Adrenal gland (tissue), 12 donors: Measurements from ENCODE around the gene CRAT. TPM values are rescaled to one million over a fixed set of nuclear protein-coding genes. Genes with fewer than 3 reads are reported as not detected.

Source experiments
- DNase-seq, 7 donors: peaks; one replicate each; pipeline ENCODE4 v3.0.0-alpha.2; 2019 to 2020
- H3K27ac ChIP-seq, 5 donors: fragments of 200-600 bp; sonication (generic) in 4 of 5; 1 replicate in 3 of 5; 2 replicates in 2 of 5; pipeline versions ENCODE4 v1.5.1 to v1.8.0; 2016 to 2020; ENCODE audit warnings: mild to moderate bottlenecking in 1 of 5
- H3K27me3 ChIP-seq: fragments of 200-600 bp; 2 replicates; pipeline ENCODE4 v1.8.0; 2021
- H3K36me3 ChIP-seq, 2 donors: fragments of 200-600 bp; replicated peaks in 1 of 2; 1 replicate in 1 of 2; 2 replicates in 1 of 2; pipeline versions ENCODE4 v1.5.1 to v1.8.0; 2018 to 2022
- H3K4me1 ChIP-seq, 2 donors: fragments of 200-600 bp; replicated peaks in 1 of 2; 1 replicate in 1 of 2; 2 replicates in 1 of 2; pipeline versions ENCODE4 v1.5.1 to v1.8.0; 2018 to 2021
- H3K4me3 ChIP-seq, 4 donors: fragments of 200-600 bp; sonication (generic) in 3 of 4; one replicate each; pipeline ENCODE4 v1.5.1; 2016 to 2018
- H3K9me3 ChIP-seq, 3 donors: fragments of 200-600 bp; sonication (generic) in 1 of 3; replicated peaks in 1 of 3; 1 replicate in 2 of 3; 2 replicates in 1 of 3; pipeline versions ENCODE4 v1.5.1 to v1.8.0; 2016 to 2021
- CTCF ChIP-seq, 6 experiments: fragments of 450-650 bp in 4 of 6; fragments of 200-600 bp in 2 of 6; sonication (generic) in 1 of 6; IDR thresholded peaks; 1 replicate in 5 of 6; 2 replicates in 1 of 6; pipeline versions ENCODE4 v1.5.1 to v1.8.0; 2016 to 2021; ENCODE audit warnings: antibody characterized with exemption in 6 of 6, mild to moderate bottlenecking in 2 of 6, moderate library complexity in 1 of 6
- POLR2A ChIP-seq, 2 donors: fragments of 450-650 bp; IDR thresholded peaks; one replicate each; pipeline ENCODE4 v1.6.1; 2017; ENCODE audit warnings: antibody characterized with exemption in 2 of 2, mild to moderate bottlenecking in 2 of 2, moderate library complexity in 1 of 2
- WGBS, 4 donors: extraction: QIAGEN DNeasy Blood & Tissue Kit in 2 of 4; methylation state at CpG; one replicate each; pipeline versions ENCODE4 v1.1.5 to v1.1.7; 2013 to 2017; 5-methylcytosine and 5-hydroxymethylcytosine counted together
- intact Hi-C, 2 donors: fragments of 100-400 bp; cut with DNase I; formaldehyde crosslinking; loops; one replicate each; pipeline versions ENCODE4 v1.14.1 to v1.15.0; 2022 to 2023
- polyA plus RNA-seq, 3 donors: library from polyadenylated mRNA; stranded (reverse); fragments of 200-250 nt in 2 of 3; fragments of 350-450 nt in 1 of 3; fragmentation: Illumina TruSeq in 1 of 3; extraction: RNeasy Lipid Tissue Mini Kit (QIAGEN cat#74804) in 1 of 3; gene quantifications; one replicate each; pipeline ENCODE4 v1.2.3, GENCODE V29; 2013 to 2014
- total RNA-seq, 9 donors: library from RNA; depleted of rRNA in 4 of 9; stranded (reverse); fragments of >200 nt in 4 of 9; fragments of 120-200 nt in 1 of 9; fragmentation: NEBNext Ultra II Directional in 1 of 9; extraction: Animal tissue kit (Norgen Biotek cat#: 25700) in 1 of 9; gene quantifications; one replicate each; pipeline versions ENCODE4 v1.1.0 to v1.2.4, GENCODE V29; 2013 to 2023
- donor health status: healthy with polysubstance abuse.
- donor health status: Bipolar disorder and iron deficiency.
- donor health status: DM: yes; HTN: yes; CAD: no.
- donor health status: DM: no; HTN: no; CAD: no.
- donor health status: DM: no; HTN: no; CAD: no.
- donor health status: DM: yes; HTN: yes; CAD: no.

The CRAT gene
- total and polyA plus RNA-seq, 12 donors: 26.8 to 144 (median 91.2) TPM

GRCh38 chr9:129107651-129108050 lies 2.9 kb downstream of the CRAT start:
- no peaks in the 10 kb centered on the region for H3K27me3 ChIP-seq
- TF ChIP-seq CTCF (IDR thresholded peaks at IDR 0.05): no peak
- TF ChIP-seq POLR2A (IDR thresholded peaks at IDR 0.05): no peak
- no peak for DNase-seq
- H3K4me1 ChIP-seq: peaks cover 11 to 21% of the 10 kb centered on the region in 2 donors
- peaks cover 0 to 11% of the 10 kb centered on the region in 2 donors for H3K36me3 ChIP-seq
- no peak overlapping the region for H3K4me3 ChIP-seq
- intact Hi-C loops: no loop called here
- no peaks in the 10 kb centered on the region for H3K9me3 ChIP-seq
- no peak overlapping the region for H3K27ac ChIP-seq
- WGBS, 4 donors: 89 to 94% (median 92%) methylated on average over 8 to 13 of the region's 13 CpGs

- WGBS, 4 donors: 91 to 97% (median 92%) methylated on average over 6 to 17 of the region's 17 CpGs
- intact Hi-C loops: no loop called here
- Histone ChIP-seq H3K4me3 (no peak overlapping the region), H3K27me3 (no peaks in the 10 kb centered on the region), H3K9me3 (no peaks in the 10 kb centered on the region), H3K36me3 (peaks cover 0 to 11% of the 10 kb centered on the region in 2 donors), H3K4me1 (peaks cover 11 to 13% of the 10 kb centered on the region in 2 donors), H3K27ac (no peak overlapping the region)
- no peak for DNase-seq
- TF ChIP-seq CTCF (IDR thresholded peaks at IDR 0.05): no peak
Observed at GRCh38 chr9:129105857-129106694, 4.5 kb downstream of the CRAT start.

GRCh38 chr9:129104051-129104450 lies 6.5 kb downstream of the CRAT start:
- WGBS, 4 donors: 88 to 98% (median 91%) methylated on average over 7 to 11 of the region's 11 CpGs
- DNase-seq: no peak
- H3K4me1 ChIP-seq: peaks cover 2 to 3% of the 10 kb centered on the region in 2 donors
- no peak overlapping the region for H3K4me3 ChIP-seq
- no peaks in the 10 kb centered on the region for H3K27me3 ChIP-seq
- H3K27ac ChIP-seq: no peak overlapping the region
- peaks cover 0 to 11% of the 10 kb centered on the region in 2 donors for H3K36me3 ChIP-seq
- TF ChIP-seq POLR2A (IDR thresholded peaks at IDR 0.05) (no peak), CTCF (IDR thresholded peaks at IDR 0.05) (no peak)
- H3K9me3 ChIP-seq: no peaks in the 10 kb centered on the region
- intact Hi-C loops: no loop called here

- Histone ChIP-seq H3K27ac (no peak overlapping the region), H3K9me3 (no peaks in the 10 kb centered on the region), H3K36me3 (peaks cover 0 to 11% of the 10 kb centered on the region in 2 donors), H3K4me3 (no peak overlapping the region), H3K4me1 (no peaks in the 10 kb centered on the region), H3K27me3 (no peaks in the 10 kb centered on the region)
- 82 to 96% (median 94%) methylated on average over 2 to 4 of the region's 4 CpGs for WGBS, 4 donors
- intact Hi-C loops: no loop called here
- no peak for DNase-seq
- TF ChIP-seq CTCF (IDR thresholded peaks at IDR 0.05) (no peak), POLR2A (IDR thresholded peaks at IDR 0.05) (no peak)
Observed at GRCh38 chr9:129103595-129103965, 7.0 kb downstream of the CRAT start.
